Measurements from ENCODE around the gene PRKCE. TPM values are rescaled to one million over a fixed set of nuclear protein-coding genes. Genes with fewer than 3 reads are reported as not detected.

PRKCE gene
- total RNA-seq, 1 experiment from 2014 or later = 1.3 TPM

GRCh38 chr2:46135958-46136357 is 484.5 kb downstream of the PRKCE start:
- no peak overlapping the region for H4K91ac ChIP-seq (ENCODE audit: insufficient read length, low read depth, low read length)
- no peak overlapping the region for H3K4ac ChIP-seq (ENCODE audit: low read depth, low read length)
- no peaks in the 10 kb centered on the region for H3K9me3 ChIP-seq (ENCODE audit: control insufficient read depth, low read depth, low read length)
- H2AK5ac ChIP-seq (ENCODE audit: insufficient read length, low read length) = no peak overlapping the region
- H3K23me2 ChIP-seq (ENCODE audit: insufficient read length, low read depth, low read length, poor library complexity, severe bottlenecking) = no peaks in the 10 kb centered on the region
- no CpG with 5 or more reads among the region's 6 CpGs for WGBS (ENCODE audit: extremely low coverage, insufficient read length, low lambda C conversion rate)
- no peak for DNase-seq
- no peaks in the 10 kb centered on the region; the same call in 1 of the 2 replicates for H3K27me3 ChIP-seq (ENCODE audit: insufficient read depth, low read length)
- H3K79me2 ChIP-seq (ENCODE audit: insufficient read depth, low read length) = no peaks in the 10 kb centered on the region
- no peaks in the 10 kb centered on the region for H4K20me1 ChIP-seq (ENCODE audit: control insufficient read depth, insufficient read depth, insufficient read length)
- no peak overlapping the region for H3K56ac ChIP-seq (ENCODE audit: insufficient read length, low read depth, low read length)
- H2BK5ac ChIP-seq (ENCODE audit: insufficient read length, low read length) = no peak overlapping the region
- H2BK12ac ChIP-seq (ENCODE audit: insufficient read length, low read depth, low read length) = no peak overlapping the region
- no peak overlapping the region for H3K27ac ChIP-seq (ENCODE audit: insufficient read length, low read depth, low read length)
- no peak overlapping the region for H2BK20ac ChIP-seq (ENCODE audit: low read depth, low read length, poor library complexity, severe bottlenecking)
- H3K14ac ChIP-seq (ENCODE audit: insufficient read depth, low read length) = no peak overlapping the region
- 0 out of 4 replicates have a peak, but pooled peaks cover 0 to 3% of the 10 kb centered on the region in 2 experiments for H3K4me1 Mint-ChIP-seq
- peaks cover 2% of the 10 kb centered on the region; the same call in 1 of the 2 replicates for H3K27me3 Mint-ChIP-seq (ENCODE audit: low read depth)
- H3K9me3 Mint-ChIP-seq = no peaks in the 10 kb centered on the region
- H4K8ac ChIP-seq (replicated peaks; ENCODE audit: insufficient read length, low read depth, low read length) = no peak overlapping the region
- no peak overlapping the region for H3K18ac ChIP-seq (ENCODE audit: insufficient read length, low read depth, low read length)
- H3K4me2 ChIP-seq (ENCODE audit: insufficient read depth, insufficient read length, low read length) = no peak overlapping the region
- H3K23ac ChIP-seq (ENCODE audit: insufficient read length, low read depth, low read length) = no peak overlapping the region
- H2BK15ac ChIP-seq (ENCODE audit: low read depth, low read length) = no peak overlapping the region
- peaks cover 4% of the 10 kb centered on the region; the same call in 1 of the 2 replicates for H3K4me1 ChIP-seq (ENCODE audit: insufficient read depth, low read length)
- H3K4me3 Mint-ChIP-seq = no peak overlapping the region
- no peak overlapping the region for H3T11ph ChIP-seq (ENCODE audit: low read length)
- TF ChIP-seq CTCF (conservative IDR thresholded peaks at IDR 0.05) = no peak
- no peak overlapping the region for H4K5ac ChIP-seq (ENCODE audit: insufficient read length, low read depth, low read length)
- no peak overlapping the region for H2AFZ ChIP-seq (ENCODE audit: low read length)
- H3K36me3 Mint-ChIP-seq (ENCODE audit: insufficient read depth in 1 of 3, low read depth in 3 of 3) = no peaks in the 10 kb centered on the region
- H3K27ac Mint-ChIP-seq = no peak overlapping the region
- no peaks in the 10 kb centered on the region for H3K79me1 ChIP-seq (ENCODE audit: insufficient read depth, low read depth, low read length, poor library complexity, severe bottlenecking)
- H3K9ac ChIP-seq (ENCODE audit: extremely low read depth, insufficient read length, low read length) = no peak overlapping the region
- no peak overlapping the region for H2BK120ac ChIP-seq (ENCODE audit: low read depth, low read length, poor library complexity, severe bottlenecking)
